GM19035 (cell line): ENCODE measurements around the gene KLRC2.
"Not testable (repeated sequence)": the region's sequence is repeated elsewhere in the genome, so short reads cannot be mapped to it uniquely, and the experiment has no call there.

Source experiments
- ATAC-seq: cut with Tn5 transposase; IDR thresholded peaks from one replicate; pipeline ENCODE4 v1.9.1; 2021; ENCODE audit not compliant: unreplicated experiment

KLRC2 gene

DNA sequence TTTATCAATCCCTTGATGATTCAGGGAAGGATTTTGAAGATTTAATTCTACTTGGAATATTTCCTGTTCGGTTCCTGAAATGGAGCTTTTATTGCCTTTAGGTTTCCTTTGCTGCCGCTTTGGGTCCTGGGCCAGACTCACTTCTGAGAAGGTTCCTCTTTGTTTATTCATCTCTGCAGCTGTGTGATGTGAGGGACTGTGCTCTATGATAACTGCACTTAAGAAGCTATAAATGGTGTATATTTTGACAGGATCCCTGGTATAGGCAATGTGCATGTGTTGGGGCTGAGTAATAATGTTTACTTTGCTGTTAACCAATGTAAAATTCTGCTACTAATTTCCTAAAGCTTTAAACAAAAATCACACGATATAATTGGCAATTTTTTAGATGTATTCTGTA is at the start of gene KLRC2:
Gene KLRC2 (minus strand): TSS at position 195 of the 400 bp plus-strand sequence. CDS start 24 bp downstream, at position 171.
- ATAC-seq, result not testable (repeated sequence)

GRCh38 chr12:10481901-10482300 is 46.1 kb upstream of the KLRC2 start:
- ATAC-seq, result not testable (repeated sequence)

GRCh38 chr12:10472808-10473207 is 37.0 kb upstream of the KLRC2 start:
- not testable (repeated sequence) for ATAC-seq

DNA sequence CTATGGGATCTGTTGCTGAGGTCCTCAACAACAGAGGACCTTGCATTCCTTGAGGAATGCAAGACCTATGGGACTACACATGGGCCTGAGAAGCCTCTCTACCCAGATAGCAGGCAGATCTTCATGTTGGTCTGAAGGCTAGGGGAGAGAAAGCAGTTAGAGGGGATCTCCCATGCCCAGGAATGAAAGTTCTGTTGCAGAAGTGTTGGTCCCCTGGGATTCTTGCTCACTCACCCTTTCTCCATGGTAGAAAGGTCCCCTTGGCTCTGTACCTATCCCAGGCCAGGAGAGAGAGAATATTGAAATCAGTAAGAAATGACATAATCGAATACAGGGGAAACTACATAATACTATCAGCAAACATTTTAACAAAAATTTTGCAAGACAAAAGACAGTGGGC is 33.9 kb upstream of the KLRC2 start:
- no peak for ATAC-seq

- ATAC-seq, result no peak
Measured at GRCh38 chr12:10466311-10466710, 30.5 kb upstream of the KLRC2 start.

DNA sequence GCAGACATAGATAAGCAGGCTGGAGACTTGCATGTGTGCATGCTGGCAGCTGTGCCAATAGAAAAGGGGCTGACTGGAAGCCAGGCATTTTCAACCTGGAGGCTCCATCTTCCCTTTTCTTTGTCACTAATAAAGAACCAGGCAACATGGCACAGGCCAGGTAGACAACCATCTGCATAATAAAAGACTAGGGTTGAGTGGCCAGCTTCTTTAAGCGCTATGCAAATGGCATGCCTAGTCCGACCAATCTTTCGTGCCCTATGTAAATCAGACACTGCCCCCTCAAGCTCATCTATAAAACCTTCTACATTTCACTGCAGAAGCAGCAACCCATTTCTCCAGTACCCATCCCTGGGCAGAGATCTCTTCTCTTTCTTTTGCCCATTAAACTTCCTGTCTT is 21.9 kb upstream of the KLRC2 start:
- ATAC-seq, result no peak

DNA sequence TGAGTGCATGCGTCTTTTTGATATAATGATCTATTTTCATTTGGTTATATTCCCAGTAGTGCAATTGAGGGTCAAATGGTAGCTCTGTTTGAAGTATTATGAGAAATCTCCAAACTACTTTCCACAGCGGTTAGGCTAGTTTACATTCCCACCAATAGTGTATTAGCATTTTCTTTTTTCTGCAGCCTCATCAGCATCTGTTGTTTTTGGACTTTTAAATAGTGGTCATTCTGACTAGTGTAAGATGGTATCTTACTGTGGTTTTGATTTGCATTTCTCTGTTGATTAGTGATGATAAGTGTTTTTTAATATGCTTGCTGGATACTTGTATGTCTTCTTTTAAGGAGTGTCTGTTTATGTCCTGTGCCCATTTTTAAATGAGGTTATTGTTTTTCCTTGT is 21.0 kb upstream of the KLRC2 start:
- ATAC-seq, result no peak

DNA sequence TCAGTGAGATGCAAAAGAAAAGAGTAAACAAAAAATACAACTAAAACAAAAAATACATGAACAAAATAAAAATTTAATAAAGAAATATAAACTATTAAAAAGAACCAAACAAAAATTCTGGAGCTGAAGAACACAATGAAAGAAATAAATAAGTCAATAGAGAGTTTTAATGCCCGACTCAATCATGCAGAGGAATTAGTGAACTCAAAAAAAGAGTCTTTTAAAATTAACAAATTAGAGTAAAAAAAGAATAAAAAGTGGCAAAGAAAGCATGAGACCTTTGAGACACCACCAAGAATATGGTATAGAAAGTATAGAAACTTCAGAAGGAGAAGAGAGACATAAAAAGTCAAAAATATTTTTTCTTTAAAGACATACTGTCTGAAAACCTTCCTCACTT is 20.0 kb upstream of the KLRC2 start:
- ATAC-seq, result no peak

- no peak for ATAC-seq
Measured at GRCh38 chr12:10454531-10454930, 18.7 kb upstream of the KLRC2 start.

GRCh38 chr12:10453156-10453555 is 17.3 kb upstream of the KLRC2 start, which contains the start of gene KLRC1:
Gene KLRC1, minus strand, starts transcription at chr12:10453377. Its CDS starts 2,221 bp downstream, at chr12:10451156.
- no peak for ATAC-seq

DNA sequence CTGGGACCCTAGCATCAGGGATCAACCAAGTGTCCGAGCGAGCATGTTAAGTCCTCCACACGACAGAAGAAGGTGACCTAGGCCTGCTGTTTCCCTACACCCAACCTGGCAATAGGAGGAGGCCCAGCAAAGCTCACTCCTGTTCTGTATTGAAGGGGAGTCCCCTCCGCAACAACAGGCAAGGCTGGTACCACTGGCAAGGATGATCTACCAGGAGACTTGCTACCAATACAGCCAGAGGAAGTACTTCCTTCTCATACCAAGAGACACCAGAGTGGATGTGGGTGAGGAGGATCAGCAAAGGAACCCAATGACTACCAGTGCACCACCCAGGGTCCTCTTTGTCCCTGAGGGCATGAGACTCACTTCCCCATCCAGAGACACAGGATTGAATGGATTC is 12.4 kb upstream of the KLRC2 start:
- ATAC-seq, result no peak

DNA sequence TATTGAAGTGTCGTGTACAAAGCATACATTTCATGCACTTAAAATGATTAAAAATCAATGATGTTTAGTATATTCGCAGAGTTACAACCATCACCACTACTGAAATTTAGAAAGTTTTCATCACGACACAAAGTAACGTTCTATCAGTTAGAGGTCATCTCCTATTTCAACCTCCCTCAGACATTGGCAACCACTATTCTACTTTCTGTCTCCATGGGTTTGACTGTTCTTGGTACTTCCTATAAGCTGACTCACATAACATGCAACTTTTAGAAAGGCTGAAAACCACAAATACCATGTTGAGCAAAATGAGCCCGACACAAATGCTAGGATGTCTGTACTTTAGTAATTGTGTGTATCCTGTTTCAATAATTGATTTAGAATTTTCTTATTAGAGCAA is 10.2 kb upstream of the KLRC2 start:
- ATAC-seq, result not testable (repeated sequence)

DNA sequence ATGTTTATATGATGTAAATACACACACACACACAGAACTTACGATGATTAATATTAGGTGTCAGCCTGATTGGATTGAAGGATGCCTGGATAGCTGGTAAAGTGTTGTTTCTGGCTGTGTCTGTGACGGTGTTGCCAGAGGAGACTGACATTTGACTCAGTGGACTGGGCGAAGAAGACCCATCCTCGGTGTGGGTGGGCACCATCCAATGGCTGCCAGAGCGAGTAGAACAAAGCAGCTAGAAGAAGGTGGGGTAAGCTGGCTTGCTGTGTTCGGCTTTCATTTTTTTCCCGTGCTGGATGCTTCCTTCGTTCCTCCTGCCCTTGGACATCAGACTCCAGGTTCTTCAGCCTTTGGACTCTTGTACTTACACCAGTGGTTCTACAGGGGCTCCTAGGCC is 5.3 kb upstream of the KLRC2 start:
- not testable (repeated sequence) for ATAC-seq

DNA sequence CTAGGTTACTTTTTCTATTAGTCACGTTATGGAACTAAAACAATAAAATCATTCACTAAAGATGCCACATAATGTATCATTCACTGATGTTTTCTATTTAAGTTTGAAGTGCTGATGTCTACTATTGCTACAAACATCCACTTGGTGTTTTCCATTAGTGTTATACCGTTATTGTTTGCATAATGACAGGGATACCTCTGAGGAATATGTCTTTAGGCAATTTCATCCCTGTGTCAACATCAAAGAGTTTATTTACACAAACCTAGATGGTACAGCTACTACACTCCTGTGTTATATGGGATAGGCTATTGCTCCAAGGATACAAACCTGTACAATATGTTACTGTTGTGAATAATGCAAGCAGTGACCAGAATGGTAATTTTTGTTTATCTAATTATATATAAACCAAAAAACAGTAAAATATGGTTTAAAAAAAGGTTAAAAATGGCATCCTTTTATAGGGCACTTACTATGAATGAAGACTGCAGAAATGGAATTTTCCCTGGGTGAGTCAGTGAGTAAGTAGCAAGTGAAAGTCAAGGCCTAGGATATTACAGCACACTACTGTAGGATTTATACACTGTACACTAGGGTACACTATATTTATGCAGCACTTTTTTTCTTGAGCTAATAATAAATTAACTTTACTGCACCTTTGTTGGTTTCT is 3.9 kb upstream of the KLRC2 start:
- not testable (repeated sequence) for ATAC-seq

- not testable (repeated sequence) for ATAC-seq
Measured at GRCh38 chr12:10437601-10438000, 1.8 kb upstream of the KLRC2 start.

DNA sequence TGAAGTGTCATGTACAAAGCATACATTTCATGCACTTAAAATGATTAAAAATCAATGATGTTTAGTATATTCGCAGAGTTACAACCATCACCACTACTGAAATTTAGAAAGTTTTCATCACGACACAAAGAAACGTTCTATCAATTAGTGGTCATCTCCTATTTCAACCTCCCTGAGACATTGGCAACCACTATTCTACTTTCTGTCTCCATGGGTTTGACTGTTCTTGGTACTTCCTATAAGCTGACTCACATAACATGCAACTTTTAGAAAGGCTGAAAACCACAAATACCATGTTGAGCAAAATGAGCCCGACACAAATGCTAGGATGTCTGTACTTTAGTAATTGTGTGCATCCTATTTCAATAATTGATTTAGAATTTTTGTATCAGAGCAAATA is 5.2 kb downstream of the KLRC2 start:
- not testable (repeated sequence) for ATAC-seq

GRCh38 chr12:10425938-10426337 is 9.9 kb downstream of the KLRC2 start:
- not testable (repeated sequence) for ATAC-seq

DNA sequence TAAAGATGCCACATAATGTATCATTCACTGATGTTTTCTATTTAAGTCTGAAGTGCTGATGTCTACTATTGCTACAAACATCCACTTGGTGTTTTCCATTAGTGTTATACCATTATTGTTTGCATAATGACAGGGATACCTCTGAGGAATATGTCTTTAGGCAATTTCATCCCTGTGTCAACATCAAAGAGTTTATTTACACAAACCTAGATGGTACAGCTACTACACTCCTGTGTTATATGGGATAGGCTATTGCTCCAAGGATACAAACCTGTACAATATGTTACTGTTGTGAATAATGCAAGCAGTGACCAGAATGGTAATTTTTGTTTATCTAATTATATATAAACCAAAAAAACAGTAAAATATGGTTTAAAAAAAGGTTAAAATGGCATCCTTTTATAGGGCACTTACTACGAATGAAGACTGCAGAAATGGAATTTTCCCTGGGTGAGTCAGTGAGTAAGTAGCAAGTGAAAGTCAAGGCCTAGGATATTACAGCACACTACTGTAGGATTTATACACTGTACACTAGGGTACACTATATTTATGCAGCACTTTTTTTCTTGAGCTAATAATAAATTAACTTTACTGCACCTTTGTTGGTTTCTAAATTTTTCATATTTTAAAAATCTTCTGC is 11.4 kb downstream of the KLRC2 start:
- ATAC-seq, result not testable (repeated sequence)

DNA sequence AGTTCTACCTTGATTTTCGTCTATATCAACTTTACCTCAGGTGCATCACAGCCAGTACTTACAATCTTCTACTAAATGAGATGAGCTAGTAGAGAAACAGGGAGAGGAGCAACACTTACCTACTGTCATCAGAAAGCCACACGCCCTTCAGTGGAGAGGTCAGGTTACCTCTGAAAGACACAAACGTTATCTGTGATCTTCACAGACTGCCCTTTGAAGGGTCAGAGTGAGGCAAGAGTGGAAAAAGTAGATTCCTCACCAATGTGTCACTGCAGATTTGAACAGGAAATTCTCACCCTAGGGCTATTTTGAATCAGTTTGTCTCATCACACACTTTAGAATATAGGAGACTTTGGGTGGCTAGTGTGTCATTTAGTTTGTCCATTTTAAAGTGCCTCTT is 13.7 kb downstream of the KLRC2 start:
- not testable (repeated sequence) for ATAC-seq

- not testable (repeated sequence) for ATAC-seq
Measured at GRCh38 chr12:10420334-10420733, 15.5 kb downstream of the KLRC2 start, which contains the start of gene KLRC3. Gene KLRC3, minus strand, starts transcription at chr12:10420595. Its CDS starts 45 bp downstream, at chr12:10420550.

DNA sequence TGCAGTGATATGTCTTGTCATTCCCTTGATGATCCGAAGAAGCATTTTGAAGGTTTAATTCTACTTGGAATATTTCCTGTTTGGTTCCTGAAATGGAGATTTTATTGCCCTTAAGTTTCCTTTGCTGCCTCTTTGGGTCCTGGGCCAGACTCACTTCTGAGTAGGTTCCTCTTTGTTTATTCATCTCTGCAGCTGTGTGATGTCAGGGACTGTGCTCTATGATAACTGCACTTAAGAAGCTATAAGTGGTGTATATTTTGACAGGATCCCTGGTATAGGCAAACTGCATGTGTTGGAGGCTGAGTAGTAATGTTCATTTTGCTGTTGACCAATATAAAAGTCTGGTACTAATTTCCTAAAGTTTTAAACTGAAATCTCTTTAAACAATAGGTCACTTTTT is 26.4 kb downstream of the KLRC2 start, which contains the start of gene KLRC4:
Gene KLRC4 (minus strand): TSS at position 366 of the 400 bp plus-strand sequence. CDS start 182 bp downstream, at position 184.
- no peak for ATAC-seq

GRCh38 chr12:10408842-10409241 is 27.0 kb downstream of the KLRC2 start:
- ATAC-seq, result no peak
